ENCODE data around the gene BUD13.
"Not testable (repeated sequence)": the region's sequence is repeated elsewhere in the genome, so short reads cannot be mapped to it uniquely, and the experiment has no call there.

BUD13 gene, protein sequence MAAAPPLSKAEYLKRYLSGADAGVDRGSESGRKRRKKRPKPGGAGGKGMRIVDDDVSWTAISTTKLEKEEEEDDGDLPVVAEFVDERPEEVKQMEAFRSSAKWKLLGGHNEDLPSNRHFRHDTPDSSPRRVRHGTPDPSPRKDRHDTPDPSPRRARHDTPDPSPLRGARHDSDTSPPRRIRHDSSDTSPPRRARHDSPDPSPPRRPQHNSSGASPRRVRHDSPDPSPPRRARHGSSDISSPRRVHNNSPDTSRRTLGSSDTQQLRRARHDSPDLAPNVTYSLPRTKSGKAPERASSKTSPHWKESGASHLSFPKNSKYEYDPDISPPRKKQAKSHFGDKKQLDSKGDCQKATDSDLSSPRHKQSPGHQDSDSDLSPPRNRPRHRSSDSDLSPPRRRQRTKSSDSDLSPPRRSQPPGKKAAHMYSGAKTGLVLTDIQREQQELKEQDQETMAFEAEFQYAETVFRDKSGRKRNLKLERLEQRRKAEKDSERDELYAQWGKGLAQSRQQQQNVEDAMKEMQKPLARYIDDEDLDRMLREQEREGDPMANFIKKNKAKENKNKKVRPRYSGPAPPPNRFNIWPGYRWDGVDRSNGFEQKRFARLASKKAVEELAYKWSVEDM

DNA sequence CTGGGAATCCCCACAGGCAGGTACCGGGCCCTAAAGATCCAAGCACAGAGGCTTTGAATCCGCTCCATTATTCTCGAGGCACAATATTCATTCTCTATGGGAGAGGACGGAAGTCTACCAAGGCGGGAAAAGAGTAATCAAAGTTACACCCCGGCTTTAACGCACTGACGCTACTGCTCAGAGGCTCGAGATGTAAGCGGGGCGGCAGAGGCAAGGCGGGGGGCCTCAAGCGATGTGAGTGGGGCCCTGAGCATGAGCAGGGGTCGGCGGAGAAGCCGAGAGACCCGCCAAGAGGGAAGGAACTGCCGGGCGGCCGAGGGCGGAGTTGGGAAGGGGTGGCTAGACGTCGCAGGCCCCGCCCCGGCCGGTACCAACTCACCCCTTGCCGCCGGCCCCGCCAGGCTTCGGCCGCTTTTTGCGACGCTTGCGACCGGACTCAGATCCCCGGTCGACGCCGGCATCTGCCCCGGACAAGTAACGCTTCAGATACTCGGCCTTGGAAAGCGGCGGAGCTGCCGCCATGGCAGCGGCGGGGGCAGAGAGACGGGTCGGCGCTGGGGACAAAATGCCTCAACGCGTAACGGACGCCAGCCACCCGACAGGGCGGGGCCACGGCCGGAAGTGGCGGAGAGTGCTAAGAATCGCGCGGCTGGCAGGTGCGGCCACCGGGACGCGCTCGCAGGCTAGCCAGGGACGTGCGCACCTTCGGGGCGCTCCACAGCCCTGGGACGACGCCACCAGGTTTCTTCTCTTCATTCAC, at the start of gene BUD13:
TSS of gene BUD13 (minus strand) at position 545 of the 760 bp plus-strand sequence. CDS start at position 522, 23 bp downstream.
- no peak for DNase-seq (ENCODE audit: low read depth, low spot score)

- DNase-seq (ENCODE audit: low read depth, low spot score): no peak
These were observed 49.8 kb upstream of the BUD13 start for GRCh38 chr11:116822575-116822974.

DNA sequence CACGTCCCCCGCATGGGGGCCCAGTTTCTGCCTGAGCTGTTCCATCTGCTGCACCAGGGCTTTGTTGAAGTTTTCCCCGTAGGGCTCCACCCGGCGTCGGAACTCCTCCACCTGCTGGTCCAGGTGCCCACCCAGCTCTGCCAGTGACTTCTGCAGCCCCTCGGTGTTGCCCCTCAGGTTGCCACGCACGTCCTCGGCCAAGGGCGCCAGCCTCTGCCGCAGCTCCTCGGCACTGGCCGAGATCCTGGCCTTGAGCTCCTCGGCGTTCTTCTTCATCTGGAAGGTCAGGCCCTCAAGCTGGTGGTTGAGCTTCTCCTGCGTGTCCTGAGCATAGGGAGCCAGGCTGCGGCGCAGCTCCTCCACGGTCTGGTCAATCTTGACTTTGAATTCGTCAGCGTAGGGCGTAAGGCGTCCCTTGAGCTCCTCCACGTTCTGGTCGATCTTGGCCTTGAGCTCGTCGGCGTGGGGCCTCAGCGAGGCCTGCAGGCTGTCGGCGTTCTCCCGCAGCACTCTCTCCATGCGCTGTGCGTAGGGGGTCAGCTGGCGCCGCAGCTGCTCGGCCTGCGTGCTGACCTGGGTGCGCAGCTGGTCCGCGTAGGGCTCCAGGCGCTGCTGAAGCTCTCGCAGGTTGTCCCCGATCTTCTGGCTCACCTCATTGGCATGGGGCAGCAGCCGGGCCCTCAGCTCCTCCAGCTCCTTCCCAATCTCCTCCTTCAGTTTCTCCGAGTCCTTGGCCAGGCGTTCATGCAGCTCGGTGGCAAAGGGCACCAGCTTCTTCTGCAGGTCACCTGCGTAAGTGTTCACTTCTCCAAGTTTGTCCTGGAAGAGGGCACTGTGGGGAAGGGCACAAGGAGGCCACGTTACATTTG, 48.5 kb upstream of the BUD13 start:
- no peak for DNase-seq (ENCODE audit: low read depth, low spot score)

- no peak for DNase-seq (ENCODE audit: low read depth, low spot score)
These were observed 46.3 kb upstream of the BUD13 start for GRCh38 chr11:116819049-116819448.

DNA sequence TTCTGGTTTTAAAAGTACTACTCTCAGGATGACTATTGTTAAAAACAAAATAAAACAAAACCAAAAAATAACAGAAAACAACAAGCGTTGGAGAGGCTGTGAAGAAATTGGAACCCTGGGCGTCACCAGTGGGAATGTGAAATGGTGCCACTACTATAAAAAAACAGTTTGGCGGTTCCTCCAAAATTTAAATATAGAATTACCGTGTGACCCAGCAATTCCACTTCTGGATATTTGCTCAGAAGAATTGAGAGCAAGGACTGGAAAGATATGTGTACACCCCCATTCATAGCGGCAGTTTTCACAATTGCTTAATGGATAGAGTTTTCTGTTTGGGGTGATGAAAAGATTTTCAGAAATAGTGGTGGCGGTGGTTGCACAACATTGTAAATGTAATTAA, 41.7 kb upstream of the BUD13 start:
- DNase-seq (ENCODE audit: low read depth, low spot score): no peak

- no peak for DNase-seq (ENCODE audit: low read depth, low spot score)
These were observed 41.1 kb upstream of the BUD13 start for GRCh38 chr11:116813781-116814471.

GRCh38 chr11:116813170-116813569, 40.4 kb upstream of the BUD13 start:
- no peak for DNase-seq (ENCODE audit: low read depth, low spot score)

- DNase-seq (ENCODE audit: low read depth, low spot score): no peak
These were observed 39.3 kb upstream of the BUD13 start for GRCh38 chr11:116812109-116812508.

GRCh38 chr11:116811194-116811593, 38.4 kb upstream of the BUD13 start:
- DNase-seq (ENCODE audit: low read depth, low spot score): no peak

DNA sequence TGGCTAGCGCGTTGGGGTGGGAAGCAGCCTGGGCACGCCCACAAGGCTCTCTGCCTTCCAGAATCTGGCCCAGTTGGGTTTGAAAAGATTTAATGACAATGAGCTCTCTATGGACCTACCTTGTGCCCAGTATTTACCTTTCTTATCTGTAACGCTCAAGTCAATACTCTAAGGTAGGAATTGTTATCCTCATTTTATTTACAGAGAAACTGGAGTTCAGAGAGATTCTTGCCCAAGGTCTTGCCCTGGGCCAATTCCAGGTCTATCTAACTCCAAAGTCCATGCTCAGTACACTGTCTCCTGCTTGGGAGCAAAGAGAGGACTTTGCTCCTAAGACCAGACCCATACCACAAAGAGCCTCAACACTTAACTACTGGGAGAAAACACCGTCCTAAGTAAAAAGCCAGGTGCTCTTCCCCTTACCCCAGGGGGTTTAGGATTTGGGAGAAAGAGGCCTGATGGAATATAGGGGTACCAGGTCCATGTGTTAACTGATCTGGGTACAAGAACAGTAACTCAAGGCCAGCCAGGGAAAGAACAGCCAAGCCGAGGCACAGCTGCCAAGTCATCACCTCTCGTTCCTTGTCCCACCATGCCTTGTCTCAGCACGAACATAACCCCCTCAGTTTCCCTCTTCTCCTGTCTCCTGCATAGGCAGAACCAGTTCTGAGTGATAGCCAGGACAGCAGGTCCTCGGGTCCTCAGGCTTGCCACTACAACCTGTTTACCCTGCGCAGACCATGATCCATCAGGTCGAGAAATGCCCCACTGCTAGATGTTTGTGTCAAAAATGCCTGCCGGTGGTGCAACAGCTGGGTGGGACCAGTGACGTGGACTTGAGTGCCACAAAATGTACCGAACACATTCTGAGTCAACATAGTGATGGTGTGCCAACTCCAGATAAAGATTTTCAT, 35.7 kb upstream of the BUD13 start:
- no peak for DNase-seq (ENCODE audit: low read depth, low spot score)

DNA sequence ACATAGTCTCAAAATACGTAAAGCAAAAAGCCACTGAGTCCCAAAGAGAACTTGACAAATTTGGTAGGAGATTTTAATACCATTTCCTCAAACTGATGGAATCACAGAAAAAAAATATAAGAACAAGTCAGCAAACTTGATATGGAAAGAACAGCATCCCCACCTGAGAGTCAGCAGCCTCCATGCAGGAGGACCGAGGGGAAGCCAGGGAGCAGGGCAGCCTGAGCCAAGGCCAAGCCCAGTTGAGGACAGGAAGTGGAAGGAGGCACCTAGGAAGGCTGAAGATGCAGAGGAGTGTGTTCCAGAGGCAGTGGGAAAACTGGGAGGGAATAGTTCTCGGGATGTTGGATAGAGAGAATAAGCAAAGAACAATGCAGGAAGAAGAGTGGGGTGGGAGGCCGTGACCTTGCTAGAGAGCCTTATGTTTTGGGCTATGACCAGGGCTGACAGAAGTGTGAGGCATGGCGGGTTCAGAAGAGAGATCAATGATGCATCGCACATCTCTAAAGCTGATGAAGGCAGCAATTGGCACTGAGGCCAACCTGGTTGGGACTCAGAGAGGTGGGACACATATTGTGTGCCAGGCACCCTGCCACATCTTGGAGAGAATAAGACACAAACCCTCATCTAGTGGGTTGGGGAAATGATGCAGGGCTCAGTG, 34.9 kb upstream of the BUD13 start:
- no peak for DNase-seq (ENCODE audit: low read depth, low spot score)

DNA sequence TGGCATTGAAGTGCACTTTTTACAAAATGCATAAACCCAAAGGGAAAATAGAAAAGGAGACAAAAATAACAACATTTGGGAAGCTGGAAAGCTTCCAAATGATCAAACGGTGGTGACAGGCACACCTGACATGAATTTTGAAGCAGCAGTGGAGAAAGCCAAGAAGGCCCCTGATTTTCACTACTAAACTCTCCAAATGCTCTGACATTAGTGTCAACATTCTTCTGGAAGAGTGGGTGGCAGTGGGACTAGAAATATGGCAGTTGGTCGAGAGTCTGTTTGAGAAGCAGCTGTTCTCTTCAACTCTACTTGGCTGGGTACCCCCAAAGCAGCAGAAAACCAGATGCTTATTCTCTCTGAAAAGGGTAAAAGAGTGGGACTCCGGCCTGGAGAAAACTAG, 31.2 kb upstream of the BUD13 start:
- no peak for DNase-seq (ENCODE audit: low read depth, low spot score)

- not testable (repeated sequence) for DNase-seq (ENCODE audit: low read depth, low spot score)
These were observed 28.9 kb upstream of the BUD13 start for GRCh38 chr11:116801662-116802061.

DNA sequence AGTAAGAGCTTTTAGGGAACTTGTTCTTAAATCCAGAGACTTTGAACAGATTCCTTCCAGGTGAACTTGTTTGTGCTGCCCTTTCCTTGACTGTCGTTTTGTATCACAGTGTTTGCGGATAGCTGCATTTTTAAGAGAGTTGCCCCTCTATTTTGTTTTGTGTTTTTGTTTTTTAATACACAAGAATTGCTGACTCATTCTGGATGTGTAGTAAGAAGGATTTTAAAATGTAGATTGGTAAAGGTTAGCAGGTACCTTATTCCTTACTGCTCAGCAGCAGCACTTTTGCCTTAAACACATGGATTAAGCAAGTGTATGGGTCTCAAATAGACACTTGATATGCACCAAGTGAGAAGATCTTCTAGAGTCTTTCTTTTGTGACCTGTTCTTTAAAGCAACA, 27.8 kb upstream of the BUD13 start:
- no peak for DNase-seq (ENCODE audit: low read depth, low spot score)

DNA sequence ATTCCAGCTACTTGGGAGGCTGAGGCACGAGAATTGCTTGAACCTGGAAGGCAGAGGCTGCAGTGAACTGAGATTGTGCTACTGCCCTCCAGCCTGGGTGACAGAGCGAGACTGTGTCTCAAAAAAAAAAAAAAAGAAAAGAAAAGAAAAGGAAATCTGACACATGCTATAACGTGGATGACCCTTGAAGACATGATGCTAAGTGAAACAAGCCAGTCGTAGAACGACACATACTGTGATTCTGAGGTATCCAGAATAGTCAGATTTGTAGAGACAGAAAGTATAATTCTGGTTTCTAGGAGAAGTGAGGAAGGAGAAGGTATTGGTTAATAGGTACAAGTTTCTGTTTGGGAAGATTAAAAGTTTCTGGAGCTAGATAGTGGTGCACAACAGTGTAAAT, 25.6 kb upstream of the BUD13 start:
- no peak for DNase-seq (ENCODE audit: low read depth, low spot score)

GRCh38 chr11:116797816-116798215, 25.0 kb upstream of the BUD13 start:
- DNase-seq (ENCODE audit: low read depth, low spot score): no peak

DNA sequence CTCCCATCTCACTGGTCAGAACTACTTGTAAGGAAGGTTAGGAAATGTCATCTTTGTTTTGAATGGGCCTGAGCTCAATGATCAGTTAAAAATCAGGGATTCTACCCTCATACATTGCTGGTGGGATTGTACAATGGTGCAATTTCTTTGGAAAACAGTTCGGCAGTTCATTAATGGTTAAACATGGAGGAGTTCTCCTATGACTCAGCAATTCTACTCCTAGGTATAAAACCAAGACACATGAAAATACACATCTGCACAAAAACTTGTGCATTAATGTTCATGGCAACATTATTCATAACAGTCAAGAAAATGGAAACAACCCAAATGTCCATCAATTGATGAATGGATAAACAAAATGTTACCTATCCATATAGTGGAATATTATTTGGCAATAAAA, 23.8 kb upstream of the BUD13 start:
- DNase-seq (ENCODE audit: low read depth, low spot score): no peak

GRCh38 chr11:116794851-116795250, 22.1 kb upstream of the BUD13 start:
- no peak for DNase-seq (ENCODE audit: low read depth, low spot score)

GRCh38 chr11:116793772-116794097, 20.9 kb upstream of the BUD13 start:
- DNase-seq (ENCODE audit: low read depth, low spot score): no peak
